ENCODE measurements around the gene LAMB1. TPM values are rescaled to one million over a fixed set of nuclear protein-coding genes. Genes with fewer than 3 reads are reported as not detected.

LAMB1 gene
- total RNA-seq, 4 donors from 2014 or later, result 76.7 to 216 (median 84.6) TPM

GRCh38 chr7:107911981-107912380 lies 91.0 kb downstream of the LAMB1 start:
- TF ChIP-seq CTCF (IDR thresholded peaks at IDR 0.05), result no peak
- TF ChIP-seq POLR2A (IDR thresholded peaks at IDR 0.05), result no peak
- no peak for TF ChIP-seq EP300 (IDR thresholded peaks at IDR 0.05)
- TF ChIP-seq POLR2AphosphoS5 (IDR thresholded peaks at IDR 0.05), result no peak
- Histone ChIP-seq H3K27ac (no peak overlapping the region), H3K9me3 (no peaks in the 10 kb centered on the region), H3K36me3 (peaks cover 52% of the 10 kb centered on the region), H3K27me3 (no peaks in the 10 kb centered on the region), H3K4me3 (no peak overlapping the region), H3K4me1 (no peaks in the 10 kb centered on the region)
- no peak for DNase-seq (ENCODE audit: low spot score in 2 of 2)
- 95% methylated on average over 2 of the region's 2 CpGs for WGBS

GRCh38 chr7:107909445-107909844 lies 93.5 kb downstream of the LAMB1 start:
- Histone ChIP-seq H3K9me3 (no peaks in the 10 kb centered on the region), H3K4me3 (no peak overlapping the region), H3K4me1 (no peaks in the 10 kb centered on the region), H3K27me3 (no peaks in the 10 kb centered on the region), H3K36me3 (peaks cover 54% of the 10 kb centered on the region), H3K27ac (no peak overlapping the region)
- 100% methylated on average over 1 of the region's 1 CpG for WGBS
- no peak for TF ChIP-seq CTCF (IDR thresholded peaks at IDR 0.05)
- no peak for TF ChIP-seq POLR2A (IDR thresholded peaks at IDR 0.05)
- no peak for TF ChIP-seq POLR2AphosphoS5 (IDR thresholded peaks at IDR 0.05)
- TF ChIP-seq EP300 (IDR thresholded peaks at IDR 0.05), result no peak
- no peak for DNase-seq (ENCODE audit: low spot score in 2 of 2)

- H3K27me3 ChIP-seq, result no peaks in the 10 kb centered on the region
- 79% methylated on average over 2 of the region's 2 CpGs for WGBS
- TF ChIP-seq POLR2AphosphoS5 (IDR thresholded peaks at IDR 0.05), result peak in 1 of 3 donors; percentile 60
- TF ChIP-seq POLR2A (IDR thresholded peaks at IDR 0.05), result no peak
- no peak for TF ChIP-seq EP300 (IDR thresholded peaks at IDR 0.05)
- no peaks in the 10 kb centered on the region for H3K4me1 ChIP-seq
- H3K36me3 ChIP-seq, result peaks cover 71% of the 10 kb centered on the region
- H3K9me3 ChIP-seq, result no peaks in the 10 kb centered on the region
- DNase-seq (ENCODE audit: low spot score in 2 of 2), result no peak
- no peak overlapping the region for H3K4me3 ChIP-seq
- H3K27ac ChIP-seq, result no peak overlapping the region
Observed at GRCh38 chr7:107907790-107908189, 95.2 kb downstream of the LAMB1 start.

- Histone ChIP-seq H3K36me3 (peaks cover 48% of the 10 kb centered on the region), H3K9me3 (no peaks in the 10 kb centered on the region), H3K27ac (no peak overlapping the region), H3K4me1 (peaks cover 4% of the 10 kb centered on the region), H3K4me3 (no peak overlapping the region), H3K27me3 (no peaks in the 10 kb centered on the region)
- DNase-seq (ENCODE audit: low spot score in 2 of 2), result no peak
- no peak for TF ChIP-seq EP300 (IDR thresholded peaks at IDR 0.05)
- TF ChIP-seq POLR2AphosphoS5 (IDR thresholded peaks at IDR 0.05), result no peak
- TF ChIP-seq POLR2A (IDR thresholded peaks at IDR 0.05), result no peak
- TF ChIP-seq CTCF (IDR thresholded peaks at IDR 0.05), result no peak
Observed at GRCh38 chr7:107902381-107902780, 100.6 kb downstream of the LAMB1 start.

GRCh38 chr7:107900496-107901015 lies 102.4 kb downstream of the LAMB1 start:
- TF ChIP-seq POLR2A (IDR thresholded peaks at IDR 0.05), result no peak
- no peak for TF ChIP-seq CTCF (IDR thresholded peaks at IDR 0.05)
- no peak for TF ChIP-seq POLR2AphosphoS5 (IDR thresholded peaks at IDR 0.05)
- TF ChIP-seq EP300 (IDR thresholded peaks at IDR 0.05), result no peak
- H3K4me3 ChIP-seq, result no peak overlapping the region
- H3K4me1 ChIP-seq, result peaks cover 7% of the 10 kb centered on the region
- WGBS, result 90% methylated on average over 1 of the region's 1 CpG
- no peak for DNase-seq (ENCODE audit: low spot score in 2 of 2)
- H3K27me3 ChIP-seq, result no peaks in the 10 kb centered on the region
- H3K27ac ChIP-seq, result no peak overlapping the region
- peaks cover 39% of the 10 kb centered on the region for H3K36me3 ChIP-seq
- H3K9me3 ChIP-seq, result no peaks in the 10 kb centered on the region

Data from suprapubic skin (tissue), 4 donors.